ENCODE data around the gene KDELR1. TPM values are rescaled to one million over a fixed set of nuclear protein-coding genes. Genes with fewer than 3 reads are reported as not detected.

Gene KDELR1
- total and polyA plus RNA-seq, 2 of the 13 experiments (the other 11 are each of a cell fraction or from before 2014, with no cell fraction given), result 134 to 185 TPM

- TF ChIP-seq KAT7 (CRISPR knock-in tag; IDR thresholded peaks at IDR 0.05; ENCODE audit: borderline replicate concordance) (peak; percentile 83), YEATS2 (CRISPR knock-in tag; IDR thresholded peaks at IDR 0.05; ENCODE audit: borderline replicate concordance) (peak; percentile 55; the same call in 1 of the 2 replicates), BRD4 (CRISPR knock-in tag; IDR thresholded peaks at IDR 0.05) (peak; percentile 87; the same call in 1 of the 2 replicates), CBX5 (CRISPR knock-in tag; IDR thresholded peaks at IDR 0.05; ENCODE audit: borderline replicate concordance) (0 out of 2 replicates have a peak, but pooled peaks have one; percentile 25), IKZF4 (CRISPR knock-in tag; IDR thresholded peaks at IDR 0.05; ENCODE audit: borderline replicate concordance, low read depth, not compliant biosample characterization) (peak; percentile 68), RAD21 (CRISPR knock-in tag; IDR thresholded peaks at IDR 0.05) (peak; percentile 57), PCBP1 (IDR thresholded peaks at IDR 0.05; ENCODE audit: borderline replicate concordance, low read depth, low read length) (0 out of 2 replicates have a peak, but pooled peaks have one; percentile 43), ZNF333 (CRISPR knock-in tag; IDR thresholded peaks at IDR 0.05; ENCODE audit: borderline replicate concordance) (no peak), XBP1 (CRISPR knock-in tag; IDR thresholded peaks at IDR 0.05) (no peak; the same call in 1 of the 2 replicates), ZNF18 (CRISPR knock-in tag; IDR thresholded peaks at IDR 0.05; ENCODE audit: insufficient replicate concordance) (peak; percentile 25), FOXC1 (CRISPR knock-in tag; IDR thresholded peaks at IDR 0.05; ENCODE audit: borderline replicate concordance) (peak; percentile 31; the same call in 1 of the 2 replicates), PAX8 (CRISPR knock-in tag; IDR thresholded peaks at IDR 0.05; ENCODE audit: borderline replicate concordance) (peak; percentile 78; the same call in 1 of the 2 replicates), ZNF451 (CRISPR knock-in tag; IDR thresholded peaks at IDR 0.05) (peak; percentile 93), ISX (CRISPR knock-in tag; conservative IDR thresholded peaks at IDR 0.05) (peak; percentile 85), NCOR1 (IDR thresholded peaks at IDR 0.05; ENCODE audit: borderline replicate concordance, low read length) (no peak), ATF6 (CRISPR knock-in tag; conservative IDR thresholded peaks at IDR 0.05) (no peak), IRF9 (CRISPR knock-in tag; IDR thresholded peaks at IDR 0.05; ENCODE audit: borderline replicate concordance) (peak; percentile 67; the same call in 1 of the 2 replicates), NPAS2 (CRISPR knock-in tag; IDR thresholded peaks at IDR 0.05; ENCODE audit: borderline replicate concordance) (no peak), ZNF501 (CRISPR knock-in tag; IDR thresholded peaks at IDR 0.05) (peak; percentile 41; the same call in 1 of the 2 replicates), ZNF431 (CRISPR knock-in tag; IDR thresholded peaks at IDR 0.05; ENCODE audit: borderline replicate concordance, low read depth) (0 out of 2 replicates have a peak, but pooled peaks have one; percentile 80), POLR2A (IDR thresholded peaks at IDR 0.05; ENCODE audit: insufficient read depth in 1 of 2, low read depth in 2 of 2, low read length in 2 of 2) (peak; percentile 52 to 53; a peak in 3 of 4 replicates), LCORL (IDR thresholded peaks at IDR 0.05) (no peak; the same call in 1 of the 2 replicates), LCORL (CRISPR knock-in tag; IDR thresholded peaks at IDR 0.05) (peak; percentile 59; the same call in 1 of the 2 replicates)
Measured at GRCh38 chr19:48390188-48391099, 907 bp downstream of the KDELR1 start (continued).

Data from HepG2 (cell line).